NT2/D1 (cell line): Measurements from ENCODE around the gene LRRC56.

Experiments
- SUZ12 ChIP-seq: IDR thresholded peaks from 2 replicates; pipeline ENCODE4 v1.6.1; 2011; ENCODE audit not compliant: insufficient read length, insufficient read depth; ENCODE audit errors: extremely low read depth
- YY1 ChIP-seq: IDR thresholded peaks from 2 replicates; pipeline ENCODE4 v1.6.1; 2011; ENCODE audit not compliant: insufficient read length, insufficient read depth
- ZNF274 ChIP-seq: IDR thresholded peaks from 2 replicates; pipeline ENCODE4 v1.6.1; 2011; ENCODE audit warnings: mild to moderate bottlenecking, low read depth, low read length

DNA sequence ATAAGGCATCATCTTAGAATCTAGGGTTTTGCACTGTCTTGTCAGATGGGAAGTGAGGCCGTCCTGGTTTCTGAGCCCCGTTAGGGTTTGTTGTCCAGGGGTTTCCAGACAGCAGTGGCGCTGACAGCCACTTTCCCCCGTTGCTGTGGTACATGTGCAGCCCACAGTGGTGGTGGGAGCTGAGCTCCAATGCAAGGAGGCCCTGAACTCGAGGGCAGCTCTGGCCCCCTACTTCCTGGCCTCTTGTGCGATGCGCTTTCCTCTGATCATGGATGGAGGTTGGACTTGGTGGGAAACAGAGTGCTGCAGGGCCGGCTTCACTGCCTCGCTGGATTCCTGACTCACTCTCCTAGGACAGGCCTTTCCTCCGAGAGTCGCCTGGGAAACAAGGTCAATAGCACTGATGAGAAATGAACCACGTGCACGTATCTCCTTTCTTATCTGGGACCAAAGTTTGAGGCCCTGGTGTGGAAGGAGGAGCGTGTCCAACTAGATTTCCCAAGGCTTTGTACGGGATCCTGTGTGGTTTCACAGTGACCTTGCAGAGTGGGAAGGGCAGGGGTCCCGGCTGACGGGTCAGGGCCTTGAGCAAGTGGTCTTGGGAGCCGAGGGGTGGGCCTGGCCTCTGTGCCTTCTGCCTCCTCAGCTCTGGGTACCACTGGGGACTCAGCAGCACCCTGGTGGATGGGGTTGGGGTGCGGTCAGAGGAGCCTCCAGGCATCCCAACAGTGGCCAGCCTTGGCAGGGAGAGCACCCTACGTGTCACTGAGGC, 42.7 kb downstream of the LRRC56 start:
- TF ChIP-seq YY1 (no peak), ZNF274 (no peak), SUZ12 (no peak)
